Lung (tissue), 12 donors: ENCODE results near the gene CDKN2B-AS1. TPM values are rescaled to one million over a fixed set of nuclear protein-coding genes. Genes with fewer than 3 reads are reported as not detected.

ENCODE experiments used
- ATAC-seq: fragments of 200-7000 bp; cut with Tn5 transposase; one replicate; pipeline ENCODE4 v1.9.1; 2020; ENCODE audit warnings: moderate number of reproducible peaks; ENCODE audit not compliant: insufficient read depth, low FRiP score
- DNase-seq, 3 donors: peaks; one replicate each; pipeline ENCODE4 v3.0.0-alpha.2; 2013 to 2017
- H3K27ac ChIP-seq, 2 donors: one replicate each; pipeline ENCODE4 v1.5.1; 2013; ENCODE audit warnings: mild to moderate bottlenecking in 2 of 2, moderate library complexity in 2 of 2, control low read depth in 1 of 2, inconsistent platforms in 1 of 2, low read depth in 1 of 2, low read length in 1 of 2
- H3K27me3 ChIP-seq, 3 donors: one replicate each; pipeline ENCODE4 v1.5.1; 2013; ENCODE audit warnings: low read length in 2 of 3; ENCODE audit not compliant: control insufficient read depth in 3 of 3, insufficient read depth in 3 of 3
- H3K36me3 ChIP-seq, 4 donors: one replicate each; pipeline ENCODE4 v1.5.1; 2013; ENCODE audit warnings: low read length in 4 of 4, mild to moderate bottlenecking in 1 of 4, moderate library complexity in 1 of 4; ENCODE audit not compliant: control insufficient read depth in 4 of 4, insufficient read depth in 4 of 4
- H3K4me1 ChIP-seq, 5 donors: one replicate each; pipeline ENCODE4 v1.5.1; 2013; ENCODE audit warnings: low read length in 5 of 5, mild to moderate bottlenecking in 2 of 5, moderate library complexity in 1 of 5; ENCODE audit not compliant: control insufficient read depth in 5 of 5, insufficient read depth in 5 of 5
- H3K4me3 ChIP-seq: one replicate; pipeline ENCODE4 v1.5.1; 2013; ENCODE audit warnings: mild to moderate bottlenecking, control low read depth, moderate library complexity
- H3K9ac ChIP-seq, 2 donors: one replicate each; pipeline ENCODE4 v1.5.1; 2013; ENCODE audit warnings: low read length in 2 of 2, control low read depth in 1 of 2; ENCODE audit not compliant: insufficient read depth in 1 of 2
- H3K9me3 ChIP-seq, 4 donors: one replicate each; pipeline ENCODE4 v1.5.1; 2013; ENCODE audit warnings: low read length in 3 of 4, mild to moderate bottlenecking in 1 of 4, moderate library complexity in 1 of 4; ENCODE audit not compliant: control insufficient read depth in 4 of 4, insufficient read depth in 3 of 4
- CTCF ChIP-seq: IDR thresholded peaks from 2 replicates; pipeline ENCODE4 v1.5.1; 2012; ENCODE audit warnings: mild to moderate bottlenecking; ENCODE audit errors: control extremely low read depth, extremely low read depth
- WGBS, 2 donors: extraction: QIAGEN DNeasy Blood & Tissue Kit; methylation state at CpG; one replicate each; pipeline ENCODE4 v1.1.7; 2013; 5-methylcytosine and 5-hydroxymethylcytosine counted together
- polyA plus RNA-seq, 2 donors: library from polyadenylated mRNA; stranded (reverse); fragments of 200-250 nt; gene quantifications; one replicate each; pipeline ENCODE4 v1.2.1, GENCODE V29; 2013
- total RNA-seq, 2 donors: library from RNA; depleted of rRNA in 1 of 2; stranded (reverse); fragments of >200 nt in 1 of 2; gene quantifications; one replicate each; pipeline ENCODE4 v1.2.1, GENCODE V29; 2014 to 2021
- donor health status: control.
- donor health status: control.
- donor health status: Bipolar disorder and iron deficiency.
- donor health status: healthy.
- donor health status: DM: yes; HTN: yes; CAD: no.

Gene CDKN2B-AS1
- total and polyA plus RNA-seq, 4 donors: 0.32 to 1.2 (median 0.59) TPM

- H3K27me3 ChIP-seq: peaks cover 4 to 82% (median 71%) of the 10 kb centered on the region in 3 donors
- no peak for TF ChIP-seq CTCF
- no peak overlapping the region for H3K4me3 ChIP-seq
- ATAC-seq (no peak), DNase-seq (no peak)
- peaks cover 0 to 38% (median 0%) of the 10 kb centered on the region in 4 donors for H3K9me3 ChIP-seq
- WGBS, 2 donors: 15 to 19% methylated on average over 15 of the region's 15 CpGs
- H3K9ac ChIP-seq: no peak overlapping the region
- H3K36me3 ChIP-seq: no peaks in the 10 kb centered on the region
- no peak overlapping the region for H3K27ac ChIP-seq
- peaks cover 0 to 14% (median 8%) of the 10 kb centered on the region in 5 donors for H3K4me1 ChIP-seq
Observed at GRCh38 chr9:21966140-21966851, 28.3 kb upstream of the CDKN2B-AS1 start.

GRCh38 chr9:21967169-21967568, 27.4 kb upstream of the CDKN2B-AS1 start:
- Histone ChIP-seq H3K27ac (no peak overlapping the region), H3K9me3 (peaks cover 0 to 38% (median 0%) of the 10 kb centered on the region in 4 donors), H3K36me3 (no peaks in the 10 kb centered on the region), H3K4me1 (peaks cover 0 to 14% (median 8%) of the 10 kb centered on the region in 5 donors), H3K27me3 (peaks cover 4 to 88% (median 79%) of the 10 kb centered on the region in 3 donors), H3K4me3 (no peak overlapping the region), H3K9ac (no peak overlapping the region)
- no peak for DNase-seq
- 6 to 10% methylated on average over 19 of the region's 19 CpGs for WGBS, 2 donors
- no peak for ATAC-seq
- TF ChIP-seq CTCF: no peak

GRCh38 chr9:21967702-21968101, 26.9 kb upstream of the CDKN2B-AS1 start:
- Histone ChIP-seq H3K4me3 (no peak overlapping the region), H3K36me3 (no peaks in the 10 kb centered on the region), H3K9ac (no peak overlapping the region), H3K27ac (no peak overlapping the region), H3K4me1 (peaks cover 0 to 14% (median 8%) of the 10 kb centered on the region in 5 donors), H3K27me3 (peaks cover 4 to 91% (median 82%) of the 10 kb centered on the region in 3 donors), H3K9me3 (peaks cover 0 to 38% (median 0%) of the 10 kb centered on the region in 4 donors)
- TF ChIP-seq CTCF: no peak
- ATAC-seq: no peak
- WGBS, 2 donors: 15 to 25% methylated on average over 10 of the region's 10 CpGs
- no peak for DNase-seq
